GM18502 (cell line): Measurements from ENCODE around the gene DOK3.
"Not testable (repeated sequence)": the region's sequence is repeated elsewhere in the genome, so short reads cannot be mapped to it uniquely, and the experiment has no call there.

ENCODE experiments used
- ATAC-seq: cut with Tn5 transposase; IDR thresholded peaks from one replicate; pipeline ENCODE4 v1.9.1; 2021; ENCODE audit warnings: mild to moderate bottlenecking; ENCODE audit not compliant: unreplicated experiment, poor library complexity

DOK3 gene

DNA sequence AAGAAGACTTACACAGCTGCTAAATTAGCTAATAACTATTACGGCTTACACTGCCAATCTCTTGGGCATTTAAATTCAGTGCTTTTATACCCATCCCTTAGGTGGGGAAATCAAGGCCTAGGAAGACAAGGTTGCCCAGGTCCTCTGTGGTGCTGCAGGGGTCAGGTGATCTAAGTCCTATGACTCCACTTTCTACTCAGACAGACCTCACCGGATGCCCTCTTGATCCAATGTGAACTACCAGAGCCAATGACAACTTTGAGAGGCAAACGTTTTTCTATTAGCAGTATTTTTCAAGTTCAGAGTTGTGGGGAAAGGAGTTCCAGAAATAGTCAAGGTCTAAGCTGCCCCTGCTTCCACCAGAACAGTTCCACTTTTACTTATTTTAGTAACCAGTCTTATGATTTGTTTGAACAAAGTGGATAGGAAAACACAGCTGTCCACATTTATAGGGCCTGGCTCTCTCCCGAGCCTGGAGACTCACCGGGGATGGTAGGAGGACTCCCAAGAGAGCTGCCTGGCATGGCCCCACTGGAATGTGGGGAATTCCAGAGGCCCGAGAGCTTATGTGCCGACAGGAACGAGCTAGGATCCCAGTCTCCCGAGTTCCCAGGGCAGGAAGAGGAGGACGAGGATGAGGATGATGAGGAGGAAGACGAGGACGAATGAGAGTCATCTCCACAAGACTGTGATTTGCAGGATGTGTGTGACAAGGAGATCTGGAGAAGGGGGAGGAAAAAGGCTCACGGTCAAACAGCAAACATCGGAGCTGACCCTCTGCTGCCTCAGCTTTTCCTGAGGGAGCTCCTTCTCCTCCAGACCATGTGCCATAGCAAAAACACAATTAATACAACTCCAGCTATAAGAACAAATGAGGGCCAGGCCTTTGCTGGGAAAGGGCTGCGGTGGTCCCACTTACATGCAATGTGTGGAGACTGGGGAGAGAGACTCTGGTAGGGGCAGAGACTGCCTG is 28.0 kb upstream of the DOK3 start:
- ATAC-seq, result no peak

GRCh38 chr5:177536386-177536785 is 26.8 kb upstream of the DOK3 start:
- no peak for ATAC-seq

GRCh38 chr5:177535125-177535524 is 25.5 kb upstream of the DOK3 start:
- no peak for ATAC-seq

DNA sequence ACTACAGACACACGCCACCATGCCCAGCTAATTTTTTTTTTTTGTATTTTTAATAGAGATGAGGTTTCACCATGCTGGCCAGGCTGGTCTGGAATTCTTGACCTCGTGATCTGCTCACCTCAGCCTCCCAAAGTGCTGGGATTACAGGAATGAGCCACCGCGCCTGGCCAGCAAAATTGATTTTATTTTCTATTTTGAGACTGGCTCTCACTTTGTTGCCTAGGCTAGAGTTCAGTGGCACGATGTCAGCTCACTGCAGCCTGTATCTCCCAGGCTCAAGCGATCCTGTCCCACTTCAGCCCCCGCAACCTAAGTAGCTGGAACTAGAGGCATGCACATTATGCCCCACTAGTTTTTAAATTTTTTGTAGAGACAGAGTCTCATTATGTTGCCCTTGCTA is 24.8 kb upstream of the DOK3 start:
- ATAC-seq, result not testable (repeated sequence)

GRCh38 chr5:177531209-177531940 is 21.7 kb upstream of the DOK3 start:
- ATAC-seq, result no peak

GRCh38 chr5:177530638-177531037 is 21.0 kb upstream of the DOK3 start:
- no peak for ATAC-seq

GRCh38 chr5:177529247-177530203 is 19.9 kb upstream of the DOK3 start:
- ATAC-seq, result no peak

DNA sequence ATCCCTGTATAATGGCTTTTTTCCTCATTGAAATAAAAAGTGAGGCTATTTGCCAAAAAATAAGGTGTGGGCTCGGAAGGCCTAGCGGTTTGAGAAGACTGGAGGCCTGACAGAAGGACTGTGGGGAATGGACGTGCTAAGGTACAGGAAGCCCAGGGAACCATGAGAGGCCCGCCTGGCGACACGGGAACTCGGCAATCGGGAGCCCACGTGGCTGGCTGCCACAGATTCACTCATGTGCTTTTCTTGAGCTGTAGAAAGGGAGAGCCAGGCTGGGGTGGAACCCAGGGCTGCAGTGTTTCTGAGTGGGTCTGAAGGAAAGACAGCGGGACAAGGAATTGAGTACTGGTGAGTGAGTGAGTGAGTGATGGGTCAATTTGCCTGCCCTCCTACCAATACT is 19.0 kb upstream of the DOK3 start:
- ATAC-seq, result no peak

DNA sequence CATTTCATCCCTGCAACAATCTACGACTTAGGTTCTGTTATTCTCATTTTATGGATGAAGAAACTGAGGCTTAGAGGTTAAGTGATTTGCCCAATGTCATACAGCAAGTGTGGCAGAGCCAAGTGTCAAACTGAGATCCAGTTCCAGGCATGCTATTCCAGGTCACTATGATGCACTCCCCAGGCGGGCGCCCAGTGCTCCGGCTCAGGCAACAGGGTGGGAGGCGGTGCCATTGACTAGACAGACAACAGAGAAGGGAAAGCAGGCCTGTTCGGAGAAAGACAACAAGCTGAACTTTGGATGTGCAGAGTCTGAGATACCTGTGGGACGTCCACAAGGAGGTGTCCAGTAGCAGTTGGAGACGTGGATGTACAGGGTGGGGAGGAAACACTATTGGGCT is 18.0 kb upstream of the DOK3 start:
- ATAC-seq, result no peak

DNA sequence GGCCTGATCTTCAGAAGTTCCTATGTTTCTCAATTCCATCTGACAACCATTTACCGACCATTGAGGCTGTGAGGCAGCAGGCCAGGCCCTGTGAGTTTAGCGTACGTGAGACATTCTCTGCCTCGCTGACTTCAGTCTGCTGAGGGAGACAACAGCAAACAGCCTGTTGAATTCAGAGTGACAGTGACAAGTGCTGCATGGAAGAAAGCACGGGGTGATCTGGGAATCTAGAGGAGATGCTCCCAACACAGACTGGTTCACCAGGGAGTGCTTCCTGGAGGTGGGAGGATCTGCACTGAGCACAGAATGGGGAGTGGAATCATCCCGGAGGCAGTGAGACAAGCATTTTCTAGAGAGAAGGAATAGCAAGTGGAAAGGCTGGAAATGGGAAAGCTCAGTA is 17.2 kb upstream of the DOK3 start:
- no peak for ATAC-seq

GRCh38 chr5:177526191-177526590 is 16.6 kb upstream of the DOK3 start:
- no peak for ATAC-seq

GRCh38 chr5:177524941-177525655 is 15.5 kb upstream of the DOK3 start:
- ATAC-seq, result no peak

DNA sequence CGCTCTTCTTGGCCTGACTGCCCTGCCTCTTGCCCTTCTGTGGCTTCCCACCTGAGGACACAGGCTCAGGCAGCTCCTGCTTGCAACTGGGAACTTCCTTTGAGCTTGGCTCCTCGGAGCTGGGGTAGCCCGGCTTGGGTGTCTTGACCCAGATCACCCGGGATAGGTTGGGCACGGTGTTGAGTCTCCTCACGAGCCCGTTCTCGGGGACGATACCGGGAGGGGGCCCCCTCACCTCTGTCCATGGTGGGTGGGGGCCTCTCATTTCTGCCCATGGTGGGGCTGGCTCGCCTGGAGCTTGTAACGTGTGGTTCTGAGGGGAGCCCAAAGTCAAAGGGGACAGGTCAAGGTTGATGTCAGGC is 14.9 kb upstream of the DOK3 start:
- ATAC-seq, result no peak

- no peak for ATAC-seq
Measured at GRCh38 chr5:177523711-177524538, 14.3 kb upstream of the DOK3 start.

DNA sequence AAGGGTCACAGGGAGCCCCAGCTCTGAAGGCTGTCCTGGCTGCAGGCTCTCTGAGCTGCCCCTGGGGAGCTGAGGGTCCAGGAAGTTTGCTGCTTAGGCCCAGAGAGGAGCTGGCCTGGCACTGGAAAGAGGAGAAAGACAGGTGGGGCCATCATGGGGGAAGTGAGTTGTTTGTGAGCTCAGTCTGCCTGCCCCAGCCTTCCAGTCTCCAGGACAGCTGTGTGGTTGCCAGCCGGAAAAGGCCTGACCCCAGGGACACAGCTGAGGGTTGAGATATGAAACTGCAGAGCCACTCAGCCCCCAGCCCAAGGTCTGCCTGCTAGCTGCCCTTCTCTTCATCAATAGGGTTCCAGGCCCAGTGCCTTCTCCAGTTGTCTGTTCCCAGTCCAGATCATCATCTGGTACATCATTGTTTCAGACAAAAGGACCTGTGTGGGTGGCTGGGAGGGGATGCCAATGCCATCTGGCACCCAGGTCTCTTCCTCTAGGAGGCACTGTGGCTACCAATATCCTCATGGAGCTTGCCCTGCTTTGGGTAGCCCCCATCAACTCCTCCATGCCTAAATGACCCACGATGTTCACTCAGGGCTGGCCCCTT is 11.4 kb upstream of the DOK3 start:
- no peak for ATAC-seq

- ATAC-seq, result no peak
Measured at GRCh38 chr5:177520271-177520670, 10.6 kb upstream of the DOK3 start.

DNA sequence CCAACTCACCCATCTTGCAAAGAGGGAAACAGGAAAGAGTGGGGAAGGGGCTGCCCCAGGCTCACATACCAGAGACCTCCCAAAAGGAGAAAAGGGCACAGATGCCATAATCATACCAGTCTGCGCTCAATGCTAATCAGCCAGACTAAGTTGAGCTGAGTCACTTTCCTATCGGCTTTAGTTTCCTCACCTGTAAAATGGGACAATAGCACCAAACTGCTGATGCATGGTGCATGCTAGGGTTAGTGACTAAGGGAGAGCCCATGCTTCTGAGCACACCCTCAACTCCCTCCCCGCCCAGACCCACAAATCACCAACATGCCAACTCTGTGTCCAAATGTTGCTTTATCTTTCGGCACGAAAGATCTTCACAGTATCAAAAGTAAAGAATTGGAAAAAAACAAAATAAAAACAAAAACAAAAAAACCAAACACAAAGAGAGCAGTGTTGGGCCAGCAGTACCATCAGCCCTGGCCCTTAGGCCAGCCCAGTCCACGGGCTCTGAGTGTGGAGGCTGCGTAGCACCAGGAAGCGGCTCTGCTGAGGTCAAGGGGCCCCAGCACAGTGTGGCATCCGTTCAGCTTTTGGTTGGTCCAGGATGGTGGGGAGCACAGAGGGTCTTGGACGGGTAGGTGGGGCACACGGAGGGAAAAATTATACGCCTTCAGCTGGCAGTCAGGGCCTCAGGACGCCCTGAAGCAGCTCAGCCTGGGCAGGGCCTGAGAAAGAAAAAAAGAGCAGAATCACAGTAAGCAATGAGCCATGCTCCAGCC is 10.0 kb upstream of the DOK3 start:
- ATAC-seq, result no peak
